Hematopoietic multipotent progenitor cell treated with erythropoietin and hydrocortisone succinate and interleukin-3 and kit ligand, for 4 days (in vitro differentiated cells): Measurements from ENCODE around the gene ECHS1.
"Not testable (repeated sequence)": the region's sequence is repeated elsewhere in the genome, so short reads cannot be mapped to it uniquely, and the experiment has no call there.

Source experiments
- DNase-seq: peaks from one replicate; pipeline ENCODE4 v3.0.0-alpha.2; 2015

ECHS1 gene

DNA sequence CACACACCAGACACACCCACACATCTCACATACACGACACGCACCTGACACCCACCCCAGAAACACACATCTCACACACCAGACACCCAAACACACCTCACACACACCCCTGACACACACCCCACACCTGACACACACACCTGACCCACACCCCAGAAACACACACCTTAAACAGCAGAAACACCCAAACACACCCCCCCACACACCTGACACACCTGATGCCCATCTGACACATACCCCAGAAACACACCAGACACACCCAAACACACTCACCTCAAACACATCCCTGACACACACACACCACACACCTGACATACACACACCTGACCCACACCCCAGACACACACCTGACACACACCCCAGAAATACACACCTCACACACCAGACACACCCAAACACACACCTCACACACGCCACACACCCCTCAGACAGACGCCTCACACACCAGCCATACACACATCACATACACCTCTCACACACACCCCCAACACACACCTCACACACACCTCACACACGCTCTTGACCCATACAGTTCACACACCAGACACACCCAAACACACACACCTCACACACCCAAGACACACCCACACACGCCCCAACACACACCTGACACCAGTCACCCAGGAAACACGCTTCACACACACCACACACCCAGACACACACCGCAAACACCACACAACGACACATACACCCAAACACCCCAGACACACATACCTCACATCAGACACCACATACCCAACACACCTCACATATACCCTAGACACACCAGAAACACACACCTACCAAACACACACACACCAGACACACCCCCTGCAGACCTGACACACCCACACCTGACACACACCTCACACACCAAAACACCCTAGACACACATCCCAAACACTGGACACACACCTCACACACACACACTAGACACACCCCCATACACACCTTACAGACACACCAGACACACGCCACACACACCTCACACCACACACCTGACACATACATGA is 34.8 kb downstream of the ECHS1 start:
- DNase-seq = no peak

DNA sequence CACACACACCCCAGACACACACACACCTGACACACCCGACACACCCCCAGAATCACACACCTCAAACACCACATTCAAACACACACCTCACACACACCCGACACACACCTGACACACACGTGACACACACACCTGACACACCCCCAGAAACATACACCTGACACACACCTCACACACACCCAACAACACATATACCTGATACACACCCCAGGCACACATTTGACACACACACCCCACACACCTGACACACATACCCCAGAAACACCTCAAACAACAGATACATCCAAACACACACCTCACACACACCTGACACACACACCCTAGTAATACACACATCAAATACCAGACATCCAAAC is 35.8 kb downstream of the ECHS1 start:
- no peak for DNase-seq

- peak; percentile 62 for DNase-seq
Observed at GRCh38 chr10:133336577-133337369, 36.4 kb downstream of the ECHS1 start, which contains the start of gene CALY. TSS of gene CALY (minus strand) at chr10:133336896. CDS start at chr10:133328989, 7,907 bp downstream.

- no peak for DNase-seq
Observed at GRCh38 chr10:133336118-133336576, 37.0 kb downstream of the ECHS1 start.

- peak; percentile 81 for DNase-seq
Observed at GRCh38 chr10:133335246-133336117, 37.7 kb downstream of the ECHS1 start.

DNA sequence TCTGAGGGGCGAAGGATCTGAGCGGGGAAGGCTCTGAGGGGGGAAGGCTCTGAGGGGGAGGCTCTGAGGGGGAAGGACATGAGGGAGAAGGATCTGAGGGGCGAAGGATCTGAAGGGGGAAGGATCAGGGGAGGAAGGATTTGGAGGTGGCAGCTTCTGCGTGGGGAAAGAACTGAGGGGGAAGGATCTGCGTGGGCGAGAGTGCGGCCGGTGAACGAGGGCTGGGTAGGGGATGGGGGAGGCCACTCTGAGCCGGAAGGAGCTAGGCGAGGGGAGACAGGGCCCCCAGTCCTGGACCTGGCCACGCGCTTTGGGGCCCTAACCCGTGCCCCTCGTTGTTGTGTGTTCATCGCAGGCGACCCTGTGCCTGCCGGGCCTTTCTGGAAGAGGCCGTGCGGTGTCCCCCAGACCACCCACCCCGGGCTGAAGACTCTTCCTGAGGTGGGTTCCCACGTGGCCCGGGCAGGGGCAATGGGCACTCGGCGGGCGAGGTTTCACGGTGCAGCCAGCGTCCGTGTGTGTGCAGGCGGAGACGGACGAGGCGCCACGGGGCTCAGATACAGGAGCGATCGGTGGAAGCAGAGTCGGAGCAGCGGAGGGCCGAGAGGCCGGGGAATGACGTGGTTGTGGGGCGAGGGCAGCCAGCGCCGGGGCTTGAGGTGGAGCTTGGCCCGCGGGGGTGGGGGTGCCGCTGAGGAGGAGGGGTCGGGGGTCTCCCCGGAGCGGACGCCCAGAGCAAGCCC is 38.5 kb downstream of the ECHS1 start:
- DNase-seq = no peak

DNA sequence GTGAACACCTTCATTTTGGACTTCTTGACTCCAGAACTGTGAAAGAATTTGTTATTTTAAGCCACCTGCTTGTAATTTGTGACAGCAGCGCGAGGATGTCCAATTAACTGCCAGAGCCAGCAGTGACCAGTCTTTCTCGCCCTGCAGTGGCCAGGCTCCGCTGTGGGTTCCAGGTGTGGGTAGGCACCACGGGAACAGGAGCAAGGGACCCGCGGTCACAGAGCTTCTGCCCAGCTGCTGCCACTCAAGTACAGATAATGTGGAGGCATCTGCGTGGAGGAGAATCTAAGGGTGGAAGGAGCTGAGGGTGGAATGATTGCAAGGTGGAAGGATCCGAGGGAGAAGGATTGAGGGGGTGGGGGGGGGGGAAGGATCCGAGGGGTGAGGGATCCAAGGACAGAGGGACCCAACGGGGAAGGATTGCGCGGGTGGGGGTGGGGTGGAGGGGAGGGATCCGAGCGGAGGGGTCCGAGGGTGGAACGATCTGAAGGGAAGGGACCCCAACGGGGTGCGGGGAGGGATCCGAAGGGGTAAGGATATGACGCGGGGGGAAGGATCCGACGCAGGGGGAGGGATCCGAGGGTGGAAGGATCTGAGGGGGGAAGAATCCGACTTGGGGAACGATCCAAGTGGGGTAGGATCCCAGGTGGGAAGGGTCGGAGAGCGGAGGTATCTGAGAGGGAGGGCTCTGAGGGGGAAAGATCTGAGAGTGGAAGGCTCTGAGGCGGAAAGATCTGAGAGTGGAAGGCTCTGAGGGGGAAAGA is 40.0 kb downstream of the ECHS1 start:
- DNase-seq = no peak

GRCh38 chr10:133329491-133330202 is 43.5 kb downstream of the ECHS1 start:
- DNase-seq = peak; percentile 93

GRCh38 chr10:133328358-133329343 is 44.5 kb downstream of the ECHS1 start:
- no peak for DNase-seq

- DNase-seq = no peak
Observed at GRCh38 chr10:133327651-133328357, 45.4 kb downstream of the ECHS1 start.

GRCh38 chr10:133326745-133327650 is 46.2 kb downstream of the ECHS1 start:
- DNase-seq = no peak

- DNase-seq = no peak
Observed at GRCh38 chr10:133326223-133326551, 47.0 kb downstream of the ECHS1 start.

- DNase-seq = no peak
Observed at GRCh38 chr10:133325440-133326222, 47.5 kb downstream of the ECHS1 start.

- DNase-seq = no peak
Observed at GRCh38 chr10:133324857-133325260, 48.3 kb downstream of the ECHS1 start.

DNA sequence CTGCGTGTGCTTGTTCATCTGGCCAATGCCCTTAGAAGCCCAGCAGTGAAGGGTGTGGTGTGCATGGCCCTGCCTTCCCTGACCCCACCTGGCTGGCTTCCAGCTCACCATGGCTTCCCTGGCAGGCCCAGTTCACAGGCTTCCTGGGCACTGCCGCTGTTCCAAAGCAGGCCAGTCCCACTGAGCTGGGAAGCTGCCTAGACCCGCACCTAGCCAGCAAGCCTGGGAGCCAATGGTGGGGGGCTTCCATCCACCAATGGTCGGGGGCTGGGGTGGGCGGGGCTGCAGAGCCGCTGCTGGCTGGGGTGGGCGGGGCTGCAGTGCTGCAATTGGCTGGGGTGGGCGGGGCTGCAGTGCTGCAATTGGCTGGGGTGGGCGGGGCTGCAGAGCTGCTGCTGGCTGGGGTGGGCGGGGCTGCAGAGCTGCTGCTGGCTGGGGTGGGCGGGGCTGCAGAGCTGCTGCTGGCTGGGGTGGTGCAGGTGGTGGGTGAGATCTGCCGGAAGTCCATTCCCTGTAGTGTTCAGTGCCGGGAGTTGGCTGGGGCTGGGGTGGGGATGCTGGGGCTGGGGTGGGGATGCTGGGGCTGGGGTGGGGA is 48.9 kb downstream of the ECHS1 start:
- peak; percentile 78 for DNase-seq

- DNase-seq = not testable (repeated sequence)
Observed at GRCh38 chr10:133322064-133322709, 51.0 kb downstream of the ECHS1 start.
